Activated CD4-positive, CD25-positive, alpha-beta regulatory T cell treated with anti-CD3 and anti-CD28 coated beads, Interleukin-2, amount 50 U/mL, for 72 hours (primary cell): ENCODE results near the gene SLC8A2.

Experiments used
- DNase-seq: peaks from one replicate; pipeline ENCODE4 v3.0.0; 2021

The SLC8A2 gene

GRCh38 chr19:47471733-47472457 is at the start of gene SLC8A2:
SLC8A2 (minus strand) TSS chr19:47471893; CDS start chr19:47466403, 5,490 bp downstream.
- peak; percentile 61 for DNase-seq

- DNase-seq = no peak
Measured at GRCh38 chr19:47520839-47521238, 49.1 kb upstream of the SLC8A2 start.

- DNase-seq = no peak
Measured at GRCh38 chr19:47520343-47520806, 48.7 kb upstream of the SLC8A2 start.

GRCh38 chr19:47518854-47519253 is 47.2 kb upstream of the SLC8A2 start:
- DNase-seq = no peak

GRCh38 chr19:47518139-47518538 is 46.4 kb upstream of the SLC8A2 start:
- no peak for DNase-seq

- DNase-seq = peak; percentile 100
Measured at GRCh38 chr19:47514869-47515588, 43.3 kb upstream of the SLC8A2 start, which contains the start of gene NAPA. NAPA (minus strand) TSS chr19:47515063; CDS start chr19:47514940, 123 bp downstream.

GRCh38 chr19:47514151-47514868 is 42.6 kb upstream of the SLC8A2 start:
- no peak for DNase-seq

GRCh38 chr19:47512948-47513319 is 41.2 kb upstream of the SLC8A2 start:
- no peak for DNase-seq

GRCh38 chr19:47512183-47512947 is 40.7 kb upstream of the SLC8A2 start:
- DNase-seq = no peak

GRCh38 chr19:47511681-47512080 is 40.0 kb upstream of the SLC8A2 start:
- no peak for DNase-seq

- DNase-seq = no peak
Measured at GRCh38 chr19:47511128-47511517, 39.4 kb upstream of the SLC8A2 start.

GRCh38 chr19:47510516-47511127 is 38.9 kb upstream of the SLC8A2 start:
- no peak for DNase-seq

- no peak for DNase-seq
Measured at GRCh38 chr19:47509973-47510372, 38.3 kb upstream of the SLC8A2 start.

- DNase-seq = no peak
Measured at GRCh38 chr19:47509170-47509847, 37.6 kb upstream of the SLC8A2 start.

GRCh38 chr19:47508721-47509120 is 37.0 kb upstream of the SLC8A2 start:
- no peak for DNase-seq

GRCh38 chr19:47507924-47508553 is 36.3 kb upstream of the SLC8A2 start:
- DNase-seq = no peak

GRCh38 chr19:47507012-47507411 is 35.3 kb upstream of the SLC8A2 start:
- no peak for DNase-seq

- DNase-seq = no peak
Measured at GRCh38 chr19:47506459-47506858, 34.8 kb upstream of the SLC8A2 start.

- no peak for DNase-seq
Measured at GRCh38 chr19:47505506-47505905, 33.8 kb upstream of the SLC8A2 start.

- DNase-seq = no peak
Measured at GRCh38 chr19:47503826-47504150, 32.1 kb upstream of the SLC8A2 start.

- DNase-seq = no peak
Measured at GRCh38 chr19:47503130-47503825, 31.6 kb upstream of the SLC8A2 start.
